Right hindlimb (tissue), 1 donor: ENCODE measurements around the gene RIPOR3.
"Not testable (repeated sequence)": the region's sequence is repeated elsewhere in the genome, so short reads cannot be mapped to it uniquely, and the experiment has no call there.

Source experiments
- DNase-seq: peaks from one replicate; pipeline ENCODE4 v3.0.0-alpha.2; 2018

The RIPOR3 gene

GRCh38 chr20:50680105-50680960 lies 11.0 kb downstream of the RIPOR3 start:
- DNase-seq = peak; percentile 80

- no peak for DNase-seq
These were observed 11.6 kb downstream of the RIPOR3 start for GRCh38 chr20:50679753-50680104.

GRCh38 chr20:50678169-50678898 lies 13.0 kb downstream of the RIPOR3 start:
- no peak for DNase-seq

GRCh38 chr20:50676858-50677257 lies 14.5 kb downstream of the RIPOR3 start:
- no peak for DNase-seq

- not testable (repeated sequence) for DNase-seq
These were observed 15.0 kb downstream of the RIPOR3 start for GRCh38 chr20:50676377-50676731.

- no peak for DNase-seq
These were observed 15.5 kb downstream of the RIPOR3 start for GRCh38 chr20:50675671-50676376.

- DNase-seq = no peak
These were observed 17.1 kb downstream of the RIPOR3 start for GRCh38 chr20:50674138-50674825.

- DNase-seq = peak; percentile 90
These were observed 17.7 kb downstream of the RIPOR3 start for GRCh38 chr20:50673466-50674137.

GRCh38 chr20:50673146-50673465 lies 18.2 kb downstream of the RIPOR3 start:
- no peak for DNase-seq

GRCh38 chr20:50672400-50673145 lies 18.8 kb downstream of the RIPOR3 start:
- DNase-seq = no peak

GRCh38 chr20:50671626-50672025 lies 19.7 kb downstream of the RIPOR3 start:
- no peak for DNase-seq

GRCh38 chr20:50671010-50671409 lies 20.3 kb downstream of the RIPOR3 start:
- DNase-seq = not testable (repeated sequence)

GRCh38 chr20:50670126-50670862 lies 21.0 kb downstream of the RIPOR3 start:
- no peak for DNase-seq

- DNase-seq = no peak
These were observed 22.5 kb downstream of the RIPOR3 start for GRCh38 chr20:50668798-50669197.

- no peak for DNase-seq
These were observed 23.0 kb downstream of the RIPOR3 start for GRCh38 chr20:50668326-50668725.

GRCh38 chr20:50666709-50667298 lies 24.5 kb downstream of the RIPOR3 start:
- DNase-seq = no peak

- no peak for DNase-seq
These were observed 27.1 kb downstream of the RIPOR3 start for GRCh38 chr20:50664254-50664653.

- DNase-seq = no peak
These were observed 28.1 kb downstream of the RIPOR3 start for GRCh38 chr20:50663095-50663821.

GRCh38 chr20:50659975-50660670 lies 31.2 kb downstream of the RIPOR3 start:
- DNase-seq = no peak
